Peyer's patch (tissue), 4 donors: ENCODE measurements around the gene LRIG1.

ENCODE experiments used
- CTCF ChIP-seq, 6 experiments: fragments of 450-650 bp in 4 of 6; fragments of 200-600 bp in 2 of 6; sonication (generic) in 1 of 6; IDR thresholded peaks; one replicate each; pipeline ENCODE4 v1.5.1; 2017 to 2019; ENCODE audit warnings: antibody characterized with exemption in 6 of 6, mild to moderate bottlenecking in 3 of 6, moderate library complexity in 1 of 6
- POLR2A ChIP-seq, 2 donors: fragments of 450-650 bp; IDR thresholded peaks; one replicate each; pipeline ENCODE4 v1.5.1; 2017; ENCODE audit warnings: antibody characterized with exemption in 2 of 2, mild to moderate bottlenecking in 2 of 2, moderate library complexity in 2 of 2

- no peak for TF ChIP-seq CTCF (IDR thresholded peaks at IDR 0.05)
- TF ChIP-seq POLR2A (IDR thresholded peaks at IDR 0.05) = no peak
These were observed 99.7 kb downstream of the LRIG1 start for GRCh38 chr3:66401157-66401550.
